ENCODE measurements around the gene IFIH1. TPM values are rescaled to one million over a fixed set of nuclear protein-coding genes. Genes with fewer than 3 reads are reported as not detected.

IFIH1 gene
- total RNA-seq (2022) (4.5 and 7.2 TPM in 2 replicates), Bru-seq, nascent RNA (percentile 54 among the genes with signal in this experiment), BruChase-seq, experiment 1, labeled RNA remaining after a 6-hour chase (percentile 57 among the genes with signal in this experiment), BruChase-seq, experiment 2, labeled RNA remaining after a 2-hour chase (percentile 47 among the genes with signal in this experiment)
- long read RNA-seq, transcript IFIH1-207 (16 exons, 3,544 nt), result major isoform, 11 of 18 reads
- long read RNA-seq, partial matches to known transcripts, result 0 of 18 reads
- long read RNA-seq, other reads (novel, unspliced or antisense), result 3 of 18 reads

- TSS peak; percentile 84 for BruUV-seq (replicated peaks)
- peaks cover 7% of the 10 kb centered on the region for H3K36me3 Mint-ChIP-seq (ENCODE audit: insufficient read depth, unreplicated experiment)
- ChIA-PET CTCF (interaction anchor here (0.6 to 2.5 kb wide), 12 partner anchors 10 to 513 kb away, joined by 3 to 22 read pairs (median 4); no protein-coding TSS in a partner anchor), POLR2A (interaction anchor here (0.6 to 2.7 kb wide), 19 partner anchors 13 to 1230 kb away, joined by 3 to 10 read pairs (median 4); partner anchors contain the start of genes FAP and PSMD14)
- TF ChIP-seq CTCF (IDR thresholded peaks at IDR 0.05; ENCODE audit: unreplicated experiment), result peak; percentile 18
- intact Hi-C loops (cut with micrococcal nuclease), result no loop called here
- H3K4me1 Mint-ChIP-seq (ENCODE audit: insufficient read depth, unreplicated experiment), result peaks cover 19% of the 10 kb centered on the region
- DNase-seq (ENCODE audit: unreplicated experiment), result peak; percentile 94
- no peaks in the 10 kb centered on the region for H3K27me3 Mint-ChIP-seq (ENCODE audit: insufficient read depth, unreplicated experiment)
- H3K4me3 Mint-ChIP-seq (ENCODE audit: unreplicated experiment), result peak within 1 kb of the TSS; percentile 86
- H3K9me3 Mint-ChIP-seq (ENCODE audit: unreplicated experiment), result no peaks in the 10 kb centered on the region
- peak within 1 kb of the TSS; percentile 99 for H3K27ac Mint-ChIP-seq (ENCODE audit: low read depth, unreplicated experiment)
Measured at GRCh38 chr2:162318328-162319180, at the start of gene IFIH1. Gene IFIH1 (minus strand): TSS chr2:162318684. CDS start chr2:162318307, 377 bp downstream.

- no peak for TF ChIP-seq CTCF (IDR thresholded peaks at IDR 0.05; ENCODE audit: unreplicated experiment)
- POLR2A ChIA-PET, result no interaction called here
- BruUV-seq (replicated peaks), result no TSS peak
- no peaks in the 10 kb centered on the region for H3K9me3 Mint-ChIP-seq (ENCODE audit: unreplicated experiment)
- intact Hi-C loops (cut with micrococcal nuclease), result no loop called here
- H3K27ac Mint-ChIP-seq (ENCODE audit: low read depth, unreplicated experiment), result no peak overlapping the region
- H3K27me3 Mint-ChIP-seq (ENCODE audit: insufficient read depth, unreplicated experiment), result peaks cover 72% of the 10 kb centered on the region
- CTCF ChIA-PET, result no interaction called here
- no peaks in the 10 kb centered on the region for H3K36me3 Mint-ChIP-seq (ENCODE audit: insufficient read depth, unreplicated experiment)
- no peak for DNase-seq (ENCODE audit: unreplicated experiment)
- H3K4me3 Mint-ChIP-seq (ENCODE audit: unreplicated experiment), result no peak overlapping the region
- no peaks in the 10 kb centered on the region for H3K4me1 Mint-ChIP-seq (ENCODE audit: insufficient read depth, unreplicated experiment)
Measured at GRCh38 chr2:162365392-162365791, 46.9 kb upstream of the IFIH1 start.

GRCh38 chr2:162344617-162344950, 26.1 kb upstream of the IFIH1 start:
- intact Hi-C loops (cut with micrococcal nuclease), result no loop called here
- CTCF ChIA-PET, result interaction anchor here (0.5 kb wide), 1 partner anchor 244 kb away, joined by 3 read pairs; no protein-coding TSS in a partner anchor
- Mint-ChIP-seq H3K4me3 (ENCODE audit: unreplicated experiment) (peak overlapping the region; percentile 71), H3K4me1 (ENCODE audit: insufficient read depth, unreplicated experiment) (peaks cover 5% of the 10 kb centered on the region), H3K9me3 (ENCODE audit: unreplicated experiment) (no peaks in the 10 kb centered on the region), H3K27ac (ENCODE audit: low read depth, unreplicated experiment) (no peak overlapping the region), H3K36me3 (ENCODE audit: insufficient read depth, unreplicated experiment) (no peaks in the 10 kb centered on the region), H3K27me3 (ENCODE audit: insufficient read depth, unreplicated experiment) (peaks cover 91% of the 10 kb centered on the region)
- DNase-seq (ENCODE audit: unreplicated experiment), result no peak
- BruUV-seq (replicated peaks), result no TSS peak
- TF ChIP-seq CTCF (IDR thresholded peaks at IDR 0.05; ENCODE audit: unreplicated experiment), result no peak
- POLR2A ChIA-PET, result no interaction called here
